Activated effector memory CD4-positive, alpha-beta T cell treated with anti-CD3 and anti-CD28 coated beads, Interleukin-2, amount 50 U/mL, for 16 hours (primary cell): ENCODE data around the gene CARNS1.
A peak's percentile ranks its signal among the peaks of the same experiment; 100 is the strongest.

Experiments used
- DNase-seq: peaks from one replicate; pipeline ENCODE4 v3.0.0-alpha.2; 2020

Gene CARNS1, protein sequence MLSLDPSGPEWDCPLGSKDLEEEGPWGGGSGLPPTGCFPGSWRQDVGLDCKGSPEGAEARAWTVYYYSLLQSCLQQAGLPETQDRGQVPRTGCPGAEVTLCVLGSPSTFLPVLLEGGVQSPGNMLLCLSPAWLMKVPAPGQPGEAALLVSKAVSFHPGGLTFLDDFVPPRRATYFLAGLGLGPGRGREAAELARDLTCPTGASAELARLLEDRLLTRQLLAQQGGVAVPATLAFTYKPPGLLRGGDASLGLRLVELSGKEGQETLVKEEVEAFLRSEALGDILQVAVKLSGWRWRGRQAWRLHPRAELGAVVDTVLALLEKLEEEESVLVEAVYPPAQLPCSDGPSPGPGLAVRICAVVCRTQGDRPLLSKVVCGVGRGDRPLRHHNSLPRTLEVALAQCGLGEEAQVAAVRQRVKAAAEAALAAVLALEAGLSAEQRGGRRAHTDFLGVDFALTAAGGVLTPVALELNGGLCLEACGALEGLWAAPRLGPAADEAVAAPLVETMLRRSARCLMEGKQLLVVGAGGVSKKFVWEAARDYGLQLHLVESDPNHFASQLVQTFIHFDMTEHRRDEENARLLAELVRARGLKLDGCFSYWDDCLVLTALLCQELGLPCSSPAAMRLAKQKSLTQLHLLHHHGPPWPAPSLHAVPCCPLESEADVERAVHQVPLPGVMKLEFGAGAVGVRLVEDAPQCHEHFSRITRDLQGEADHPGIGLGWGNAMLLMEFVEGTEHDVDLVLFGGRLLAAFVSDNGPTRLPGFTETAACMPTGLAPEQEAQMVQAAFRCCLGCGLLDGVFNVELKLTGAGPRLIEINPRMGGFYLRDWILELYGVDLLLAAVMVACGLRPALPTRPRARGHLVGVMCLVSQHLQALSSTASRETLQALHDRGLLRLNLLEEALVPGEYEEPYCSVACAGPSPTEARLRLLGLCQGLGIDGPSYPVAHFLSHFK

DNA sequence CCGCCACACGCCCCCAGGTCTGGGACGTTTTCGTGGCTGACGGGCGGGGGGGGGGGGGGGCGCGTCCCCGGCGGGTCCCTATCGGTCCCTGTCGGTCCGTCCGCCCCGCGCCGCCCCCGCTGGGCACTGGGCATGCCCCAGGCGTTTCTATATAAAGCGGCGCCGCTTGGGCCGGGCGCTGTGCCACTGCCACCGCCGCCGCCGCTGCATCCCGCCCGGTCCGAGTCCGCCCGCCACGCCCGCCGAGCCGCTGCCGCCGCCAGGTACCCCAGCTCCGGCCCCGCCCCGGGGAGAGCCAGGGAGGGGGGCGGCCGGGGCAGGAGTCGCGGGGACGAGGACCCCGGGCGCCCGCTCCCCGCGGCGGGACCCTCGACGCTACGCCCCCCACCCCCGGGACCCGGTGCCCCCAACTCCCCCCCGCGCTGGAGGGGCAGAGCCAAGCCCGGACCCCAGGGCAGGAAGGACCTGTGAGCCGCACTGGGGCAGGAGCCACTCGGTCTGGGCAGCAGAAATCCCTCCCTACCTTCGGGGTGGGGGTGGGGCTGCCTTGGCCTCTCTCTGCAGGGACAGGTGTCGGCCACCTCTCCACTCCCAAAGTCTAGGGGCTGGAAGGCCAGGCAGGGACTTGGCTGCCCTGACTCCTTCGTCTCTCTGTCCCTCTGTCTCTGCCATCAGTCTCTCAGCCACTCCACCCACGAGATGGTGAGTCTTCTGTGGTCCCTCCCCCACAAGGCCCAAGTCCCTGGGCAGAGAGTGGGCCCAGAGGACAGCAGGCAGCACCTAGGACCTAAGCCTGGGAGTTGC lies at the start of gene CARNS1:
CARNS1 (plus strand) TSS at position 178 of the 804 bp plus-strand sequence; CDS start at position 700, 522 bp downstream.
- no peak for DNase-seq

DNA sequence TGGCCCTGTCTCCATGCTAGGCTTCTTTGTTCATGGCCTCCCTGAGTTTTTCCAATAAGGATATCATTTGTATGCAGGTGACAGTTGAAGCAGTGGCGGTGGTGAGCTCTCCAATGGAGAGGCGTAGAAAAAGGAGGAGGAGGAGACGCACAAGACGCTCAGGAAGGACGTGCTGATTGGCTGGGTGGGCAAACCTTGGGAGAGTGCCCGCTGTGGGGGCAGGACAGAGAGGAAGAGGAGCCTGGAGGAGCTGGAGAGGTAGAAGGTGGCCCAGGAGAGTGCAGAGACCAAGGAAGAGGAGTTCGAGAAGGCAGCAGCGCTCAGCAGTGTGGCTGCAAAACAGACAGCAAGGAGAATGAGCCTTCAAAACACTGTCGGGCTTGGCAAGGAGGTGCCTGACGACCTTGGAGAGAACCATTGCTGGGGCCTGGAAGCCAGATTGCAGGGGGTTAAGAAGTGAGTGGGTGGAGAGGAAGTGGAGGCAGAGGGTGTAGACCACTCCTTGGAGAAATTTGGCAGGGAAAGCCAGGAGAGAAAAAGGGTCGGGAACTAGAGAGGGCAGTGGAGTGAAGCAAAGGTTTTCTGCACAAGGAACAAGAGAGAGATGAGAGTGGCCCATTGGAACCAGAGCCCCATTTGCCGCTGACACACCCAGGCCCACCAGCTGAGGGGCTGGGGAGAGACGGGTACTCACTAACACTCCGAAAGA lies 49.6 kb upstream of the CARNS1 start:
- DNase-seq, result no peak

DNA sequence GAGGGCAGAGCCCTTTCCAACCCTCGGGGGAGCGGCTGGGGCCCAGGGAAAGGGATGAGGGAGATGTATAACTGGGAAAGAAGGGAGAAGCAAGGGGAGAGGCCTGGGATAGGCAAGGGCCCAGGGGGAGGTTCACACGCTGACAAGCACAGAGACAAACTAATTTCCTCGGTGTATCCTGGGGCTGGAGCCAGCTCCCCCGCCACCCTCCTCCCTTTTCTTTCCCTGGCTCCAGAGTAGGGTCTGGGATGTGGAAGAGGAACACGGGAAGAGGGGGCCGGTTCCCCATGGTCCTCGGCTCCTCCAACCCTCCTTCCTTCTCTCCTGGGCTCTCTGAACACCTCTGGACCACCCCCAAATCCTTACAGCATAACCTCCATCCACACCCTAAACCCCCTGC lies 48.9 kb upstream of the CARNS1 start:
- no peak for DNase-seq

DNA sequence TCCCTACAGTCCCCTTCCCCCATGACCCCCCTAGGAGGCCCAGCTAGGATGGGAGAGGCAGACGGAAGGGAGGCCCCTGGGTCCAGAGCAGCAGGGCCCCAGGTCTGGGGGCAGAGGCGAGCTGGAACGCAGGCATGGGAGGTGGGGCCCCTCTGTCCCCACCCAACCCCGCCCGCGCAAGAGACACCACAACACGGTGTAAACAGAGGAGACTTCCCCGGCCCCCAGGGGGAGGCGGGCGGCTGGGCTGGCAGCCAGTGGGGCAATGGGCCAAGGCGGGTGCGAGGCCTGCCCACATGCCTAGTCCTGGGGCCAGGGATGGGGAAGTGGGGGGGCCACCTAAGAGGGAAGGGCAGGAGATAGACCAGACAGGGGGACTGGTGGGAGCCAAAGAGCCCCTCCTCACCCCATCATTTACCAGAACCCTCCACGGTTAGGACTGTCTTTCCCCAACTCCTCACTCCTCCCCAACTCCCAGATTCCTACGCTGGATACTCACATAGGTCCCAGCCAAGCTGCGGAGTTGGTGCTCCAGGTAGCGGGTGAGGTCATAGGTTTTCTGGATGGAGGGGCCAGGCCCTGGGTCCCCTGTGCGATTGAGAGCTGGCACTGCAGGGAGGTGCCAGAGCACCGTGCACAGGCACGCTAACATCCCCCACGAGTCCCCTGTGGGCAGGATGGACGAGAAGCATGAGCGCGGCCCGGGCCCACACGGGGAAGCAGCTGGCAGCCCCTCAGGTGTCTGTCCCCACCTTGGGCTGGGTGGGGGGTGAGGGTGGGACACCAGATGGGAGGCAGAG lies 48.3 kb upstream of the CARNS1 start:
- no peak for DNase-seq

DNA sequence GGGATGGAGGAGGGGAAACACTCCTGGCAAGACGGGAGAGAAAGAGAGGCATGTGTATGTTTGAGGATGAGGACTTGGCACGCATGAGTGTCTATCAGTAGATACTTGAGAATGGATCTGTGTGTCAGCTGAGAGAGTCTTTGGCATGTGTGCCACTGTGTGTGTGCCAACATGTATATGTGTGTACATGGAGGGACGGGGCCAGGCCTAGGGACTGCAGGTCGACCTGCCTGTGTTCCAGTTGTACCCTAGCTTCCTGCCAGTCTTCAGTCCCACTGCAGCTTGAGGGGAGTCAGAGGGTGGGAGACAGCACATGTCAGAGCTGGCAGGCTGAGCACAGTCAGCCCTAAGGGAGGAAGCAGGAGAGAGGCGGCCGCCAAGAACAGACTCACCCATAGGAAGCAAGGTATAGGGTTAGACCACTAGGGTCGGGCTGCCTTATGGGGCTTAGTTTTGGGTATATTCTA lies 47.7 kb upstream of the CARNS1 start:
- DNase-seq, result no peak

DNA sequence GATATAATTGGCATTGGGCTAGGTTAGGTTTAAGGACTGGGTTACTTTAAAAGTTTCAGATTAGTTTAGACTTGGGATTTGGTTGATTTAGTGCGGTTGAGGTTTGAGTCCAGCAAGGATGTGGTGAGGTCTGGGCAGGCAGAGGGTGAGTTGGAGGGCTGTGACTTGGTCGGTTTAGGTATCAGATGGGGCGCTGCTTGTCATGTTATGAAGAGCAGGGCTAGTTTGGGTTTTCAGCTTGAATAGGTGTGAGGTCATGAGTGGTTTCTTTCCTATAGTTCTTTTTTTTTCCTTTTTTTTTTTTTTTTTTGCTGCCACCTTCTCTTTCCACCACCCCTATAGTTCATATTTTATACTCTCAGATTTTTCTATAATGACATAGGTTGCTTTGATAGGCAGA lies 46.9 kb upstream of the CARNS1 start:
- DNase-seq, result no peak

DNA sequence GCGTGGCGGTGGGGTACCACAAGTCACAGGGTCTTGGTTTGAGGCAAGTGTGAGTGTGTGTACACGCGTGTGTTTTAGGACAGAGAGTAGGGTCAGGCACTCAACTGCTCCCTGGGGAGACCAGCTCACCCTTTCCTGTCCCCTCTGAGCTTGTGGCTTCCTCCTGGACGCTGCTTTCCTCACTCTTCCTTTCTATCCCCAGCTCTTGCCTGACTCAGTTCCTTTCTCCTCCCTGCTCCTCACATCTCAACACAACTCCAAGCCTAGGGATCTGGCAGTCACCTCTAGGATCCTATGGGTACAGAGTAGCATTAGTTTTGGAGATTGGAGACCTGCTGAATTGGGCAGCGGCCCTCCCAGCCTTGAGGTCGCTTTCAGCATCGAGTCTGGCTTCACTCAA lies 46.2 kb upstream of the CARNS1 start:
- no peak for DNase-seq

DNA sequence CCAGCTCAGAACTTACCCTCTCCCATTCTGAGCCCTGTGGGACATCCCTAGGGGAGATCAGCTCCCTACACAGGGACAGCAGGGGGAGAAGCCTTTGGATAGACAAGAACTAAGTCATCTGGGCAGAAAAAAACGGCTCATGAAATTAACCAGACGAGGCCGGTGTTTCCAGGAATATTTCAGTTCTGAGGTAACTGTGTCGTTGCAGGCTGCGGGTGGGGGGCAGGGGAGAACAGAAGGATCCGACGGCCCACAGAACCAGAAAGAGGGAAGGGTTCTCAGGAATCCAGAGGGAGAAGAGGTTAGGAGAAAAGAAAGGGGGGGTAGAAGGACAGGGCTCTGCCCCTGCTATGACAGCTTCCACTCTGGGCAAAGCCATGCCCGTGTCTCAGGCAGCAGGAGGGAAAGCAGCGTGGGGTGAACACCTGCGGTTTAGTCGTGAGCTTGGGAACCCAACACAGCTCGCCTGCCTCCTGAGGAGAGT lies 45.6 kb upstream of the CARNS1 start:
- no peak for DNase-seq

DNA sequence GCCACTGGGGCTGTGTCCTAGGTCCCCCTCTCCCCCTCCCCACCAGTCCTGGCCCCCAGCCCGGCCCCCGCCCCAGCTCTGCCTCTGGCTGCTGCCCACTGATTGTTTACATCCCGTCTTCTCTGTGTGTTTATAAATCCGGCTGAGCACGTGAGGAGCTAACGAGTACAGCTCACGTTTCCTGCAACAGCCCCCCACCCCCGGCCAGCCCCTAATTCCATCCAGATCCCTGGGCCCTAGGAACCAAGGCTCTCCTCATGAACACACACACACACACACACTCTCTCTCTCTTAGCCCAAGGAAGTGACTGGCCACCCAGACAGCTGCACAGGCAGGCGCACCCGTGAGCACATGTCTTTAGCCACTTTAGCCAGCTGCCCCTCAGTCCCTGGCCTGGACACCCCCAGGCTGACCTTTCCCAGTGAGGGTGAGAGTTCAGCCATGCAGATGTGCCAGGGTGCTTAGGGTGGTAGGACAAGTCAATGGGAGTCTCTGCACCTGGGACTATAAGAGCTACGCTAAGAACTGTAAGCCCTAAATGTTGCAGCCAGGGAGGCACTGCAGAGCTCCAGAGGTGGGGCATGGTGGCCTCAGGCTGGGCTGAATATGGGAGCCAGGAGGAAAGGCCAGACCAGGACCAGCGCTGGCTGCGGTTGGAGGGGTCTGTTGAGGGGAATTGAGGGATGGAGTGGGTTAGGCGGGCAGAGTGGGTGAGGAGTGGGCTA lies 45.0 kb upstream of the CARNS1 start:
- DNase-seq, result no peak

DNA sequence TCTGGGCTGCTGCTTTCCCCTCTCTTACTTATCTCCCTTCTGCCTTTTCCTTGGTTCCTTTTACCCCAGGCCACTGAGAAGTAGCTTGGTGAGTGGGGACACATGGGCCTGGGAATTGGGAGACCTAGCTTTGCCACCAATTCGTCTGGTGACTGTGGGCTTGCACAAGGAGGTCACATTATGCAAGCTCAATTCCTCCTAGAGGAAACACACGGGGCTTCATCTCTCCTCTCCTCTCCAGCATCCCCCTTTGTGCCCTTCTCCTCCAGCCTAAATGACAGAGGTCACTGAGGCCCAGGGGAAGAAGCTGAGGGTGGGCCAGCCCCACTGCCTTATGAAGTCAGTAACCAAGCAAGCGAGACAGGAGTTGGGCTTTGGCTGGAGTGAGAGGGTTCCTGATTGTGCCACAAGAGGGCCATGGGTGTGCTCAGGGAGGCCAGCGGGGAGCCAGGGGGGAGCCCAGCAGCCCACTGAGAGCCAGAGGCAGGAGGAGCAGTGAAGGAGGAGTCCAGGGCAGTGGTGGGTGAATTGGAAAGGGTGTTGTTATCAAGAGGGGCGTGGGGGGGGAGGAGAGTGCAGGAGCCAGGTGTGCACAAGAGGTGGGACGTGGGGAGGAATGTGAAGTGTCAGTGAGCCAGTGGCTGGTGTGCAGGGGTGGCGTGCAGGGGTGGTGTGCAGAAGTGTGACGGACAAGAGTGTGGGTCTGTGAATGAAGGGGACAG lies 44.1 kb upstream of the CARNS1 start:
- DNase-seq, result peak; percentile 70

DNA sequence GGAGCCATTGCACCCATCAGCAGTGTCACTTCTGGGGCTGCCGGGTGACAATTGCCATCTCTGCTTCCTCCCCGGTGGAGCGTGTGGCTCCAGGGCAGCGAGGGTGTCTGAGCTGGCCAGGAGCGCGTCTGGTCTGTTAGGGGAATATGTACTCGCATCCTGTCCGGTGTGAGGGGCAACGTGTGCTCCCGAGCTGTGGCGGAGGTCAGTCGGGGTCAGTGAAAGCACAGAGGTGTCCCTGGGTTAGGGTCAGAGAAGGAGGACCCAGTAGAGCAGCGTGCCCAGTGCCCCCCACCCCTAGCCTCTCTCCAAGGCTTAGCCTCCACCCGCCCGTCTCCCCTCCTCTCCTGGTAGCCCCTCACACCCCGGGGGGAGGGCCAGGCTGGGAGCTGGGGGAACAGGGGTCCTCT lies 43.6 kb upstream of the CARNS1 start:
- DNase-seq, result no peak

DNA sequence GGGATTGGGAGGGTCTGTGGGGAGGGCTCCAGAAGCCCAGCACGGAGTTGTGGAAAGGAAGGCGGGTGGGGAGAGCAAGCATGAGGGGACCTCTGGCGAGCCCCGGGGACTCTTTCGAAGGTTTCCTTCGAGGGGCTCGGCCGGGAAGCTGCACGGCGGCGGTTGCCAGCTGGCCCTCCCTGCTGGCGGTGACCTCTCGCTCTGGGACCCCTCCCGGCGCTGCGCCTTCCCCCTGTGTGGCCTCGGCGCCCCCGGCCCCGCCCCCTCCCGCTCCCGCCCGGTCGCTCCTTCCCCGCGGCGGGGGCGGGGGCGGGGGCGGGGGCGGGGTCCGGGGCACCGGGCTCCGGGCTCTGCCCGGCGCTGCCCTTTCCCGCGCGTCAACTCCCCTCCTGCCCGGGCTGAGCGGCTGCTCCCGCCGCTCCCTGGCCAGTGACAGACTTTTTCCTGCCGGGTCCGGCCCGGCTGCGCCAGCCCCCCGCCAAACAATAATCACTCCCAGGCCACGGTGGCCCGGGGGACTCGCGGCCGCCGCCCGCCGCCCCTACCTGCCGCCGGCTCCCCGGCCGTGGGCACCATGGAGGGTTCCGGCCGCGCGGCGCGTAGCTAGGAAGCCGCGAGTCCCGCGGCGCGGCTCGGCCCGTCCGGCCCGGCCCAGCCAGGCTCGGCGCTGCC lies 43.0 kb upstream of the CARNS1 start:
- no peak for DNase-seq

DNA sequence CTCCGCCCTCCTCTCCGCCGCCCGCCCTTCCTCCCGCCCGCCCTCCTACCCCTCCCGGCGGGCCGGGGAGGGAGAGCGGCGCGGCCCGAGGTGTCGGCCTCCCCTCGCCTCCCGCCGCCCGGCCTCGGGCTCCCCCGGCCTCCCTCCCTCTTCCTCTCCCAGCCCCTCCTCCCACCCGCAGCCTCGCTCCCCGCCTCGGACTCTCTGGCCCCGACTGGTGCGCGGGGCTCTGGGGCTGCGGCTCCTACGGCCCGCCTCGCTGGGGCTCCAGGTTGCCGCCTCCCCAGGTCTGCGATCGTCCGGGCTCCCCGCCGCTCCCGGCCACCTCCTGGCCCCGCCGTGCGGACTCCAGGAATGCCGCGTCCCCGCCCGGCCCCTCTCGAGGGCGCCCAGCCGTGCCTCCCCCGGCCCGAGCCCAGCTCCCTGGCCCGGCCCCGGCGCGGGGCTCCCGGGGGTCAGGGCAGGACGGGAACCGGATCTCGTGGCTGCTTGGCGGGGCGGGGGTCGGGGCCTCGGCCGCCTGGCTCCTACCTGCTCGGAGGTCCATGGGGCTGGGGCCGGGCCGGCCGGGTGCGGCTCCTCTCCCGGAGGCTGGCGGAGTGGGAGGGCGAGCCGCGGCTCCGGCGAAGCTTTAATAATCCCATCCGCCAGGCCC lies 42.4 kb upstream of the CARNS1 start, which contains the start of gene CLCF1:
CLCF1 (minus strand) TSS at position 606 of the 655 bp plus-strand sequence; CDS start at position 547, 59 bp downstream.
- DNase-seq, result peak; percentile 76

DNA sequence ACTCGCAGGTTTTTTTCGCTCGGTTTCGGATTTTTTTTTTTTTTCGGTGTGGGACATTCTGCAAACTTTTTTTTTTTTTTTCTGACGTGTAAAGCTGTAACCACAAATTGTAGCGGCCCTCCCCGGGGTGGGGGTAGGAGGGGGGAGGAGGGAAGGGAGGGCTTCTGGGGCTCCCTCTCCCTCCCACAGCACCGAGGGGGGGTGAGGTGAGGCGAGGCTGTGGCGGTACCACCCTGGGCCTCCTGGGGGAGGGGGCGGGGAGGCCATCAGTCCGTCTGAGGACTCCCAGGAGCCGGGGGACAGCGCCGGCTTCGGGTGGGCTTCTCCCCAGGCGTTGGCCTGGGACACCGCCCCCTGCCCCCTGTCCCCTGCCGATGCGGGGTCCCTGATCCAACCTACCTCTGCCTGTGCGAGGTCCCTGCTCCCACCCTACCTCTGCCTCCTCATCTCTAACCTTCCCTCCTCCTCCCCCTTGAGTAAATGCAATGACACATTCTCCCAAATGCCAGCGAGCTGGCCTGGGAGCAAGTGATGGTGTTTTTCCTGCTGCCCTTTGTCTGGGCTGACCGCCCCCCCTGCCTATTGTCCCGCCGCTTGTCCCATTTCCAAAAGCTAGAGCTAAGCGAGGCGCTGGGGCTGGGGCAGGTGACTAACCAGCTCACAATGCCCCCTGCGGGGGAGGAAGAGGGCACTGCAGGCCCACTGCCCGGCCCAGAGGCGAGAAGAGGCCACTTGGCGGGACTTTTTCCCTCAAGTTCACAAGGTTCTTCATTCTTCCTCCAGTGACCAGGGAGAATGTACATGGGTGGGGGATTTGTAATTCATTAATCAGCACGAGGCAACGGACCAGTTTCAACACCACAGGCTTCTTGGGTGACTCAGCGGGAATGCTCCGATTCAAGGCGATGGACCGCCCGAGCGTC lies 41.6 kb upstream of the CARNS1 start:
- DNase-seq, result peak; percentile 91

DNA sequence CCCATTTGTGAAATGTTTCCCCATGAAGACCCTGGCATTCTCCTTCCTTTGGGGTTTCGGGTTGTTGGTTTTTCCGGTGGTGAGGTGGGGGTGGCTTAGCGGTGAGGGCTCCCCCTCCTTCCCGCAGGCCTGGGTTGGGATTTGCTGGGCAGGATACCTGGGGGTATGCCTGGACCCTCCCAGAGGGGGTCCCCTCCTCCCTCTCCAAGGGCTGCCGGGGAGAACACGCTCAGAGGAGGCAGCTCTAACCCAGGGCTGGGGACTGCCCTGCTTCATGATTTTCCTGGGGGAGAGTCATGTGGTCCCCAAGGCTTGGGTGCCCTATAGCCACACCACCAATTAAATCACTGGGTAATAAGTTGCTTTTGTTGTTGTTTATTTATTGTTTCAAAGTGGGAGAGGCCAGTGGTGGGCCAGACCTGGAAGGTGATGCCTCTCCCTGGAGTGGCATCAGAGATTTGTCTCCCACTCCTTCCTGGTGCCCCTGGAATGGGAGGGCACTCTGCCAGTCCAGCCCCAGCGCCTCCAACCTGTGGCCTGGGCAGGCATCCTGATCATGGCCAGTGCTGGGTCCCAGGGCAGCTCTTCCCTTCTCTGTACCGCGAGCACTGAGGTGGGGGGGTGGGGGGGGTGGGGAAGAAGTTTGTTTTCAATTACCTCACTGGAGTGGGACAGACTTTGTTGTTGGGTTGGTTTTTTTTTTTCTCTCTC lies 40.8 kb upstream of the CARNS1 start:
- DNase-seq, result no peak

DNA sequence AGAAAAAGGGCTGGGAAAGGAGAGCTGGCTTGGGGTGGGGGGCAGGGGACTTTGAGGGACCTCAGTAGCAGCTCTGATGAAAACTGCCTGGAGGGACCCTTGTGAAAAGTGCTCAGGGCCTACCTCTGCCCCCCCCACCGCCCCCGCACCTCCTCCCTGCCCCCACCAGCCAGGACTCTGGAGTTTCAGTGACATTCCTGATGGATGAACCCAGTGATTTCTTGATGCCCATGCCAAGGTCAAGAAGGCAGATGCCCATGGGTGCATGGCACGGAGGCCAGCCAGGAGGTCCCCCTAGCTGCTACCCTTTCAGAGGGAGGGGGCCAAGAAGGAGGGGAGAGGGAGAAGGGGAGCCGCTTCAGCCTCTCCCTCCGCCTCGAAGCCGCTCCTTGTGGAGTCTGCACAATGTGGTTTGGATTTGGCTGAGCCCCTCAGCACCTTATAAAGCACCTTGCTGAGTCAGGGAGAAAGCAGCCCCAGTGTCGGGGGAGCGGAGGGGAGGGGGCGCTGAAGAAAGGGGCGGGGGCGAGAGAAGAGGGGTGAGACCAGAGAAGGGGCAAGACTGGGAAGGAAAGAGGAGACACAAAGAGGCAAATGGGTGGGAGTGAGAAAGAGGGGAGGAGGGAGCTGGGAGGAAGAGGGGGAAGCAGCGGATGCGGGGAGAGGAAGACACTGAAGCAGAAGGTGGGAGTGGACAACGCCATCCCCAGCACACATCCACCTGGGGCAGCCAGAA lies 40.0 kb upstream of the CARNS1 start:
- DNase-seq, result no peak
